SH-SY5Y (cell line): ENCODE measurements around the gene UBQLN4.

Experiments
- GATA2 ChIP-seq: IDR thresholded peaks from 2 replicates; pipeline ENCODE4 v1.6.1; 2011; ENCODE audit warnings: mild to moderate bottlenecking, low read depth, low read length
- GATA3 ChIP-seq: IDR thresholded peaks from 2 replicates; pipeline ENCODE4 v1.6.1; 2011; ENCODE audit warnings: low read depth, mild to moderate bottlenecking, low read length, moderate library complexity

DNA sequence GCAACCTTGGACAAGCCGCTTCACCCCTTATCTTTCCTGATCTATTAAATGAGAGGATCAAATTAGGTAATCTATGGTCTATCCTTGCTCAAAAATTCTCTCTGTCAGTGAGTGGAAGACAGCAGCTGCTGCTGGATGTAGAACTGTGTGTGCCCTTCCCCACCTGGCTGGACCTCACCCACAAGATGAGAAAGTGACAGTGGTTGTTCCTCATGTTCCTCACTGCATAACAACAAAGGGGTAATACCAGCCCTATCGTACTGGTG lies 49.7 kb downstream of the UBQLN4 start:
- TF ChIP-seq GATA3 (peak; percentile 45; the same call in 1 of the 2 replicates), GATA2 (peak; percentile 84)
